ENCODE results near the gene SSH2.

GRCh38 chr17:29717817-29718216 is 212.2 kb downstream of the SSH2 start:
- TF ChIP-seq CTCF (IDR thresholded peaks at IDR 0.05; ENCODE audit: insufficient read depth, low read length, poor library complexity, severe bottlenecking) (no peak), EZH2phosphoT487 (conservative IDR thresholded peaks at IDR 0.05; ENCODE audit: low read length) (no peak)

All from SU-DHL-6 (cell line).